ENCODE measurements around the gene BTBD9. TPM values are rescaled to one million over a fixed set of nuclear protein-coding genes. Genes with fewer than 3 reads are reported as not detected.

BTBD9 gene
- total RNA-seq, 4 donors from 2014 or later = 15.4 to 50.0 (median 21.9) TPM

DNA sequence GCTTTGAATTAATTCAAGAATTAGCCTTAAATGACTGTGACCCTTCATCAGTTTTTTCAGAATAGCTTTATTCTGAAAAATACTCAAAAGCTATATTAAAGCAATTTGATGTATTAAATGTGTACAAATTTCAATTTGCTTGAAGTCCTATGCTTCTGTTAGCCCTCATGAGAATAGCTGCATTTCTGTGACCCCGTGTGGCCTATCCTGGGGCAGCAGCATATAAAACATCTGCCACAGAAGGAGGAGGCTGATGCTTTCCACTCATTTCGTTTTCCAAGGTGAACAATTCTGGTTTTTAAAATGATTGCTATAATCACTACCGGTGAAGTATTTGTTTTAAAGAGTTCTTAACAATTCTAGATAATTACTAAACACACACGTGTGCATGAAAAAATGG is 360.3 kb downstream of the BTBD9 start:
- 82% methylated on average over 4 of the region's 4 CpGs for WGBS
- Histone ChIP-seq H3K9me3 (no peaks in the 10 kb centered on the region), H3K27me3 (no peaks in the 10 kb centered on the region), H3K4me3 (no peak overlapping the region), H3K36me3 (no peaks in the 10 kb centered on the region), H3K27ac (no peak overlapping the region), H3K4me1 (no peaks in the 10 kb centered on the region)
- no peak for DNase-seq (ENCODE audit: low spot score in 2 of 2)
- TF ChIP-seq POLR2AphosphoS5 (IDR thresholded peaks at IDR 0.05) (no peak), POLR2A (IDR thresholded peaks at IDR 0.05) (no peak), EP300 (IDR thresholded peaks at IDR 0.05) (no peak)
- TF ChIP-seq, protein P1, sequence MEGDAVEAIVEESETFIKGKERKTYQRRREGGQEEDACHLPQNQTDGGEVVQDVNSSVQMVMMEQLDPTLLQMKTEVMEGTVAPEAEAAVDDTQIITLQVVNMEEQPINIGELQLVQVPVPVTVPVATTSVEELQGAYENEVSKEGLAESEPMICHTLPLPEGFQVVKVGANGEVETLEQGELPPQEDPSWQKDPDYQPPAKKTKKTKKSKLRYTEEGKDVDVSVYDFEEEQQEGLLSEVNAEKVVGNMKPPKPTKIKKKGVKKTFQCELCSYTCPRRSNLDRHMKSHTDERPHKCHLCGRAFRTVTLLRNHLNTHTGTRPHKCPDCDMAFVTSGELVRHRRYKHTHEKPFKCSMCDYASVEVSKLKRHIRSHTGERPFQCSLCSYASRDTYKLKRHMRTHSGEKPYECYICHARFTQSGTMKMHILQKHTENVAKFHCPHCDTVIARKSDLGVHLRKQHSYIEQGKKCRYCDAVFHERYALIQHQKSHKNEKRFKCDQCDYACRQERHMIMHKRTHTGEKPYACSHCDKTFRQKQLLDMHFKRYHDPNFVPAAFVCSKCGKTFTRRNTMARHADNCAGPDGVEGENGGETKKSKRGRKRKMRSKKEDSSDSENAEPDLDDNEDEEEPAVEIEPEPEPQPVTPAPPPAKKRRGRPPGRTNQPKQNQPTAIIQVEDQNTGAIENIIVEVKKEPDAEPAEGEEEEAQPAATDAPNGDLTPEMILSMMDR (IDR thresholded peaks at IDR 0.05) = no peak

- no peak for DNase-seq (ENCODE audit: low spot score in 2 of 2)
- H3K9me3 ChIP-seq = no peaks in the 10 kb centered on the region
- no peaks in the 10 kb centered on the region for H3K27me3 ChIP-seq
- TF ChIP-seq, protein P1 (IDR thresholded peaks at IDR 0.05) = no peak
- TF ChIP-seq EP300 (IDR thresholded peaks at IDR 0.05) (no peak), POLR2AphosphoS5 (IDR thresholded peaks at IDR 0.05) (no peak), POLR2A (IDR thresholded peaks at IDR 0.05) (no peak)
- H3K4me1 ChIP-seq = no peaks in the 10 kb centered on the region
- 88% methylated on average over 1 of the region's 1 CpG for WGBS
- no peak overlapping the region for H3K27ac ChIP-seq
- H3K36me3 ChIP-seq = no peaks in the 10 kb centered on the region
- H3K4me3 ChIP-seq = no peak overlapping the region
These were observed 366.4 kb downstream of the BTBD9 start for GRCh38 chr6:38273325-38273724.

DNA sequence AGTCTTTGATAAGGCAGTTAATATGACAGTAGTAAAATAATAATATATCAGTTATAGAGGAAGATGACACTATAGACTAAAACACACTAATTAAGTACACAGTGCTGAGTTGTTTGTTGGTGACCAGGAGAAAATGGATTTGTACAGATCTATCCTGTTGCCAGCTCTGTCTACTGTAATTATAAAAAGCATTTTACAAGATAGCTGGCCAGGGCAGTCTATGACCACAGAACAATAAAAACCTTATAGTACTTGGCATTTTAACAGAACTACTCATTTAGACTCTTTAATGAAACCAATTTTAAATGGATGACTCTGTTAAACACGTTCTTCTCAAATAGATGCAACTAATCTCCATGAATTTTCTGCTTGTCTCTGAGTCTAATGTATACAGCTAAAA is 367.5 kb downstream of the BTBD9 start:
- Histone ChIP-seq H3K36me3 (no peaks in the 10 kb centered on the region), H3K4me1 (no peaks in the 10 kb centered on the region), H3K4me3 (no peak overlapping the region), H3K27ac (no peak overlapping the region), H3K27me3 (no peaks in the 10 kb centered on the region), H3K9me3 (no peaks in the 10 kb centered on the region)
- 70% methylated on average over 1 of the region's 1 CpG for WGBS
- no peak for DNase-seq (ENCODE audit: low spot score in 2 of 2)
- no peak for TF ChIP-seq POLR2A (IDR thresholded peaks at IDR 0.05)
- TF ChIP-seq POLR2AphosphoS5 (IDR thresholded peaks at IDR 0.05) = no peak
- TF ChIP-seq EP300 (IDR thresholded peaks at IDR 0.05) = no peak
- TF ChIP-seq, protein P1 (IDR thresholded peaks at IDR 0.05) = no peak

DNA sequence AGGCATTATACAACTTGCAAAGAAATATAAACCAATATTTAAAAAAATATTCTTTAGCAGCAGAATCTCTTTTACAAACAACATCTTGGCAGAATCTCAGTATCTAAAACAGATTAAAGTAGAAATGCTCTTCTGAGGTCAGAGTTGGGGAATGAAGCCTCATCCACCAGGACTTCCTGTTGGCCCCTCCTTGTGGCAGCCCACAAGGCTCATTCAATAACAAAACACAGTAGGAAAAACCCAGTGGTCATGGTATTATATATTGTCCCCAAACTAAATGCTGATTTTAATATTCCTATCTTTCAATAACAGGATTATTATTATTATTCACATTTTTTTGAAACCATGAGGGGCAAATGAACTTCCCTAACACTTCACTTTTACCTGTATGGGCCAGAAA is 368.6 kb downstream of the BTBD9 start:
- Histone ChIP-seq H3K9me3 (no peaks in the 10 kb centered on the region), H3K27ac (no peak overlapping the region), H3K4me3 (no peak overlapping the region), H3K36me3 (no peaks in the 10 kb centered on the region), H3K27me3 (no peaks in the 10 kb centered on the region), H3K4me1 (no peaks in the 10 kb centered on the region)
- DNase-seq (ENCODE audit: low spot score in 2 of 2) = no peak
- TF ChIP-seq EP300 (IDR thresholded peaks at IDR 0.05) (no peak), POLR2AphosphoS5 (IDR thresholded peaks at IDR 0.05) (no peak), POLR2A (IDR thresholded peaks at IDR 0.05) (no peak)
- TF ChIP-seq, protein P1 (IDR thresholded peaks at IDR 0.05) = no peak

DNA sequence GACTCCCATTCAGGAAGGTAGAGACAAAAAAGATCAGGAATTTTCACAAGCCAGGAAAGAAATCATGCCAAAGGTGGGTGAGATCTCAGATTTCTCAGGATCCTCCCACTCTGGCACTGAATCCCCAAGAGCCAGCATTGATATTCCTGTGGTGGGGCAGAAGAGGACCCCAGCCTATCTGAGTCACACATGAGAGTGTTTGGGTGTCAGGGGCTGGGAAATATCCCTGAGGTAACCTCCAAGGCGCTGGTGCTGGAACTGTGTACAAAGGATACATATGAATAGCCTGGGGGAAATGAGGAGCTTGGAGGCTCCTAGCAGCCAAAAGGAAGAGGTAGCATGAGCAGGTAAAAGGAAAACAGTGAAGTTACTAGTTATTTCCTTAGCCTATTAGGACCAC is 369.4 kb downstream of the BTBD9 start:
- 70% methylated on average over 1 of the region's 1 CpG for WGBS
- TF ChIP-seq EP300 (IDR thresholded peaks at IDR 0.05) = no peak
- TF ChIP-seq, protein P1 (IDR thresholded peaks at IDR 0.05) = no peak
- TF ChIP-seq POLR2AphosphoS5 (IDR thresholded peaks at IDR 0.05) = no peak
- Histone ChIP-seq H3K4me3 (no peak overlapping the region), H3K27me3 (no peaks in the 10 kb centered on the region), H3K36me3 (no peaks in the 10 kb centered on the region), H3K27ac (no peak overlapping the region), H3K9me3 (no peaks in the 10 kb centered on the region), H3K4me1 (no peaks in the 10 kb centered on the region)
- no peak for DNase-seq (ENCODE audit: low spot score in 2 of 2)
